Measurements from ENCODE around the gene CATSPER1.

CATSPER1 gene

GRCh38 chr11:66016793-66017177 lies 9.5 kb downstream of the CATSPER1 start:
- H3K27me3 ChIP-seq (ENCODE audit: insufficient read depth, poor library complexity, severe bottlenecking): peaks cover 5% of the 10 kb centered on the region
- H3K4me3 ChIP-seq (replicated peaks; ENCODE audit: insufficient read depth, low read length): no peak overlapping the region
- DNase-seq (ENCODE audit: low read depth in 1 of 2, low spot score in 1 of 2): no peak
- no peak overlapping the region for H3K27ac ChIP-seq (replicated peaks)
- TF ChIP-seq REST (IDR thresholded peaks at IDR 0.05; ENCODE audit: insufficient replicate concordance, low read depth) (no peak), POLR2AphosphoS5 (IDR thresholded peaks at IDR 0.05; ENCODE audit: low read depth) (no peak), GABPA (IDR thresholded peaks at IDR 0.05; ENCODE audit: low read depth) (no peak), CTCF (IDR thresholded peaks at IDR 0.05; ENCODE audit: insufficient read depth, low read length) (no peak), SPI1 (IDR thresholded peaks at IDR 0.05; ENCODE audit: borderline replicate concordance, low read depth) (no peak)

- H3K27ac ChIP-seq (replicated peaks): no peak overlapping the region
- DNase-seq (ENCODE audit: low read depth in 1 of 2, low spot score in 1 of 2): no peak
- TF ChIP-seq REST (IDR thresholded peaks at IDR 0.05; ENCODE audit: insufficient replicate concordance, low read depth) (no peak), GABPA (IDR thresholded peaks at IDR 0.05; ENCODE audit: low read depth) (no peak), SPI1 (IDR thresholded peaks at IDR 0.05; ENCODE audit: borderline replicate concordance, low read depth) (no peak), CTCF (IDR thresholded peaks at IDR 0.05; ENCODE audit: insufficient read depth, low read length) (no peak), POLR2AphosphoS5 (IDR thresholded peaks at IDR 0.05; ENCODE audit: low read depth) (no peak)
- H3K4me3 ChIP-seq (replicated peaks; ENCODE audit: insufficient read depth, low read length): no peak overlapping the region
- peaks cover 9% of the 10 kb centered on the region for H3K27me3 ChIP-seq (ENCODE audit: insufficient read depth, poor library complexity, severe bottlenecking)
These were observed 10.1 kb downstream of the CATSPER1 start for GRCh38 chr11:66015936-66016792.

- Histone ChIP-seq H3K27ac (replicated peaks) (no peak overlapping the region), H3K4me3 (replicated peaks; ENCODE audit: insufficient read depth, low read length) (no peak overlapping the region), H3K27me3 (ENCODE audit: insufficient read depth, poor library complexity, severe bottlenecking) (peaks cover 9% of the 10 kb centered on the region)
- DNase-seq (ENCODE audit: low read depth in 1 of 2, low spot score in 1 of 2): no peak
- TF ChIP-seq SPI1 (IDR thresholded peaks at IDR 0.05; ENCODE audit: borderline replicate concordance, low read depth) (no peak), GABPA (IDR thresholded peaks at IDR 0.05; ENCODE audit: low read depth) (no peak), REST (IDR thresholded peaks at IDR 0.05; ENCODE audit: insufficient replicate concordance, low read depth) (no peak), POLR2AphosphoS5 (IDR thresholded peaks at IDR 0.05; ENCODE audit: low read depth) (no peak), CTCF (IDR thresholded peaks at IDR 0.05; ENCODE audit: insufficient read depth, low read length) (no peak)
These were observed 10.8 kb downstream of the CATSPER1 start for GRCh38 chr11:66015454-66015881.
